ENCODE results near the gene PCNX2.

DNA sequence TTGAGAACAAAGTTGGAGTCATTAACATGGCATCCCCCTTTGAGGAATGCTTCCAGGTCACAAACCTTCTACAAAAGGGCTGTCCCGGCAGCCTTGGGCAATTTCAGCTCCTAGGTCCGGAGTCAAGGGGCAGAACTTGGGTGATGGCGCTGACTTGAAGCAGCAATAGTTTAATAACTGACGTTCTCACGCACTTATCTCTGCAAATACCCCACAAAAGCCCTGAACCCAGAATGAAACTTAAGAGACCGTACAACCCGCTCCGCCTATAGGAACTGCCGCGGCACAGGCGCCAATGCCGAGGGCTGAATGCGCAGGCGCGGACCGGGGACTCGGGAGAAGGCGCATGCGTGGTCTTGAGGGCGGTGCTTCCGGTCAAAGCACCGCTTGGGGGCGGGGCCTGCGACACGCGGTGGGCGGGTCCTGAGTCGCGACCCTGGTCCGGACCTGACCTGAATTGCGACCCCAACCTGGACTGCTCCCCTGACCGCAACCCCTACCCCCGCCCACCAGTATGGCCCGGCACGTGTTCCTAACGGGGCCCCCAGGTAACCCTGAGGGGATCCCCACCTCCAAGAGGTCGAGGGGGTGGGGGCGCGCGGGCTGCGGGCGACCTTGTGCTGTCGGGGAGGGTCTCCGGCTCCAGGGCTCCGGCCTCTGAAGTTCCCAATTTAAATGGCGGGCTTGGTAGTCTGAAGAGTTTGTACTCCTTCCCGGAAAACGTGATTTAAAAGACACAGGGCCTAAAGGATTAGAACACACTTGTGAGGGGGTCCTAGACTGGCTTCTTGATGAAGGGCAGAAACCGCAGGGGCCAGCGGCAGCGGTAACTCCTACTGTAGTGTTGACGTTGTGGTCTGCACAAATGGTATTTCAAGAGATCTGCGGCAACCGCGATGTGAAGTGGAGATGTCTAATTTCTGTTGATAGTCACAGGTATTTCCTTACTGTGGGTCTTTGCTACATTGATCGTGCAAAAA lies 345.0 kb downstream of the PCNX2 start, which contains the start of gene NTPCR:
- TF ChIP-seq, protein P1, sequence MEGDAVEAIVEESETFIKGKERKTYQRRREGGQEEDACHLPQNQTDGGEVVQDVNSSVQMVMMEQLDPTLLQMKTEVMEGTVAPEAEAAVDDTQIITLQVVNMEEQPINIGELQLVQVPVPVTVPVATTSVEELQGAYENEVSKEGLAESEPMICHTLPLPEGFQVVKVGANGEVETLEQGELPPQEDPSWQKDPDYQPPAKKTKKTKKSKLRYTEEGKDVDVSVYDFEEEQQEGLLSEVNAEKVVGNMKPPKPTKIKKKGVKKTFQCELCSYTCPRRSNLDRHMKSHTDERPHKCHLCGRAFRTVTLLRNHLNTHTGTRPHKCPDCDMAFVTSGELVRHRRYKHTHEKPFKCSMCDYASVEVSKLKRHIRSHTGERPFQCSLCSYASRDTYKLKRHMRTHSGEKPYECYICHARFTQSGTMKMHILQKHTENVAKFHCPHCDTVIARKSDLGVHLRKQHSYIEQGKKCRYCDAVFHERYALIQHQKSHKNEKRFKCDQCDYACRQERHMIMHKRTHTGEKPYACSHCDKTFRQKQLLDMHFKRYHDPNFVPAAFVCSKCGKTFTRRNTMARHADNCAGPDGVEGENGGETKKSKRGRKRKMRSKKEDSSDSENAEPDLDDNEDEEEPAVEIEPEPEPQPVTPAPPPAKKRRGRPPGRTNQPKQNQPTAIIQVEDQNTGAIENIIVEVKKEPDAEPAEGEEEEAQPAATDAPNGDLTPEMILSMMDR (conservative IDR thresholded peaks at IDR 0.05 in 1 of 2, IDR thresholded peaks at IDR 0.05 in 1 of 2; ENCODE audit: low read depth in 1 of 2, low read length in 2 of 2), result peak in 1 of 2 donors; percentile 21
- TF ChIP-seq EZH2 (IDR thresholded peaks at IDR 0.05; ENCODE audit: low read length, missing control alignments), result no peak
